ENCODE data around the gene ZNF672. TPM values are rescaled to one million over a fixed set of nuclear protein-coding genes. Genes with fewer than 3 reads are reported as not detected.

Gene ZNF672
- total and polyA plus RNA-seq, 4 donors, result 6.4 to 28.0 (median 20.1) TPM

DNA sequence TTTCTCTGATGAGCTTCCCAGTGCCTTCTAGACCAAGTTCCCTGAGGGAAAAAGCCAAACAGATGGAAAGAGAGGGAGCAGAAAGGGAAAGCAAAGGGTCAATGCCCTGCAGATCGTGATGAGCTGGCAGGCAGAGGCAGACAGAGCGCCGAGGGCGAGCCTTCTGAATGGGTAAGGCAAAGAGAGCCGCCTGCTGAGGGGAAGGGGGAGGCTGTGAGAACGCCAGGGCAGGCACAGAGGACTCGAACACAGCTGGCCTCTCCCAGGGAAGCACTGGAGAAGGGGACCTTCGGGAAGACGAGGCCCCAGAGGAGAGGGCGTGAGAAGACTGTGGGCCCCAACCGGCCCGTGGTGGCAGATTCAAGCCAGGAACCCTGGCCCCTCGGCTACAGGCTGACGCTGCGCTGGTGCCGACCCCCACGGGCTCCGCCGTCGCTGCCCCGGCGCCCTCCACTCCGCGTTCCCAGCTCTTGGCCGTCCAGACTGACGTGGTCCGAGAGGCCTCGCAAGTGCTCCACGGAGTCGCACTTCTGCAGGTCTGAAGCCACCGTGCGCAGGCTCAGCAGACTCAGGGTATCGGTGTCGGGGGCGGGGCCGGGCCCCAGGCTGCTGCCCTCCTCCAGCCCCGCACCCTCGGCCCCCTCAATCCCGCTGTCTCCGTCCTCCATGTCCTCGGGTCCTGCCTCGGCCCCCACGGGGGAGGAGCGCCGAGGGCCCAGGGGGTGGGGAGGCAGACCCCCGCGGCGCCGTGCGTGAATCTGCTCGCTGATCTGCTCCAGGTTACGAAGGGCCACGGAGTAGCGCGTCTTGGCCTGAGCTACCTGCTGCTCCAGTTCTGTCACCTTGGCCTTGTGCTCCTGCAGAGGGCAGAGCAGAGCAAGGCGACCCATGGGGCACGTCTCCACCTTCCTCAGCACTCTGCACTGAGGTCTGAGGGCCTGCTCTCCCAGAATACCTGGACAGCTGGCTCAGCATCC is 26.2 kb upstream of the ZNF672 start:
- peaks cover 2 to 21% (median 9%) of the 10 kb centered on the region in 4 donors for H3K4me1 ChIP-seq (ENCODE audit: control insufficient read depth in 4 of 4, insufficient read depth in 4 of 4, low read length in 3 of 4)
- peaks cover 8 to 35% (median 23%) of the 10 kb centered on the region in 4 donors for H3K36me3 ChIP-seq (ENCODE audit: control insufficient read depth in 4 of 4, insufficient read depth in 3 of 4, low read depth in 1 of 4, low read length in 3 of 4)
- no peak overlapping the region for H3K9ac ChIP-seq (ENCODE audit: low read depth in 1 of 2, low read length in 2 of 2)
- no peaks in the 10 kb centered on the region for H3K9me3 ChIP-seq (ENCODE audit: control insufficient read depth in 4 of 4, low read length in 3 of 4)
- 85% methylated on average over 57 of the region's 57 CpGs for WGBS
- H3K27me3 ChIP-seq (ENCODE audit: control insufficient read depth in 4 of 4, insufficient read depth in 4 of 4, low read length in 3 of 4), result no peaks in the 10 kb centered on the region
- DNase-seq (ENCODE audit: low spot score), result peak; percentile 32
- H3K4me3 ChIP-seq (ENCODE audit: low read depth in 1 of 3, low read length in 3 of 3), result no peak overlapping the region
- TF ChIP-seq, protein P1, sequence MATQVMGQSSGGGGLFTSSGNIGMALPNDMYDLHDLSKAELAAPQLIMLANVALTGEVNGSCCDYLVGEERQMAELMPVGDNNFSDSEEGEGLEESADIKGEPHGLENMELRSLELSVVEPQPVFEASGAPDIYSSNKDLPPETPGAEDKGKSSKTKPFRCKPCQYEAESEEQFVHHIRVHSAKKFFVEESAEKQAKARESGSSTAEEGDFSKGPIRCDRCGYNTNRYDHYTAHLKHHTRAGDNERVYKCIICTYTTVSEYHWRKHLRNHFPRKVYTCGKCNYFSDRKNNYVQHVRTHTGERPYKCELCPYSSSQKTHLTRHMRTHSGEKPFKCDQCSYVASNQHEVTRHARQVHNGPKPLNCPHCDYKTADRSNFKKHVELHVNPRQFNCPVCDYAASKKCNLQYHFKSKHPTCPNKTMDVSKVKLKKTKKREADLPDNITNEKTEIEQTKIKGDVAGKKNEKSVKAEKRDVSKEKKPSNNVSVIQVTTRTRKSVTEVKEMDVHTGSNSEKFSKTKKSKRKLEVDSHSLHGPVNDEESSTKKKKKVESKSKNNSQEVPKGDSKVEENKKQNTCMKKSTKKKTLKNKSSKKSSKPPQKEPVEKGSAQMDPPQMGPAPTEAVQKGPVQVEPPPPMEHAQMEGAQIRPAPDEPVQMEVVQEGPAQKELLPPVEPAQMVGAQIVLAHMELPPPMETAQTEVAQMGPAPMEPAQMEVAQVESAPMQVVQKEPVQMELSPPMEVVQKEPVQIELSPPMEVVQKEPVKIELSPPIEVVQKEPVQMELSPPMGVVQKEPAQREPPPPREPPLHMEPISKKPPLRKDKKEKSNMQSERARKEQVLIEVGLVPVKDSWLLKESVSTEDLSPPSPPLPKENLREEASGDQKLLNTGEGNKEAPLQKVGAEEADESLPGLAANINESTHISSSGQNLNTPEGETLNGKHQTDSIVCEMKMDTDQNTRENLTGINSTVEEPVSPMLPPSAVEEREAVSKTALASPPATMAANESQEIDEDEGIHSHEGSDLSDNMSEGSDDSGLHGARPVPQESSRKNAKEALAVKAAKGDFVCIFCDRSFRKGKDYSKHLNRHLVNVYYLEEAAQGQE (IDR thresholded peaks at IDR 0.05), result no peak
- no peak for TF ChIP-seq YY1 (IDR thresholded peaks at IDR 0.05)
- peak in 1 of 2 donors; percentile 29 for TF ChIP-seq RAD21 (IDR thresholded peaks at IDR 0.05)
- no peak for TF ChIP-seq SP1 (IDR thresholded peaks at IDR 0.05)
- no peak for TF ChIP-seq TAF1 (conservative IDR thresholded peaks at IDR 0.05)
- TF ChIP-seq, protein P2, sequence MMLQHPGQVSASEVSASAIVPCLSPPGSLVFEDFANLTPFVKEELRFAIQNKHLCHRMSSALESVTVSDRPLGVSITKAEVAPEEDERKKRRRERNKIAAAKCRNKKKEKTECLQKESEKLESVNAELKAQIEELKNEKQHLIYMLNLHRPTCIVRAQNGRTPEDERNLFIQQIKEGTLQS (IDR thresholded peaks at IDR 0.05), result no peak
- TF ChIP-seq, protein P3, sequence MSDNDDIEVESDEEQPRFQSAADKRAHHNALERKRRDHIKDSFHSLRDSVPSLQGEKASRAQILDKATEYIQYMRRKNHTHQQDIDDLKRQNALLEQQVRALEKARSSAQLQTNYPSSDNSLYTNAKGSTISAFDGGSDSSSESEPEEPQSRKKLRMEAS (IDR thresholded peaks at IDR 0.05), result no peak
- no peak for TF ChIP-seq NR2F2 (IDR thresholded peaks at IDR 0.05)
- TF ChIP-seq HNF4A (conservative IDR thresholded peaks at IDR 0.05), result no peak
- TF ChIP-seq, protein P4, sequence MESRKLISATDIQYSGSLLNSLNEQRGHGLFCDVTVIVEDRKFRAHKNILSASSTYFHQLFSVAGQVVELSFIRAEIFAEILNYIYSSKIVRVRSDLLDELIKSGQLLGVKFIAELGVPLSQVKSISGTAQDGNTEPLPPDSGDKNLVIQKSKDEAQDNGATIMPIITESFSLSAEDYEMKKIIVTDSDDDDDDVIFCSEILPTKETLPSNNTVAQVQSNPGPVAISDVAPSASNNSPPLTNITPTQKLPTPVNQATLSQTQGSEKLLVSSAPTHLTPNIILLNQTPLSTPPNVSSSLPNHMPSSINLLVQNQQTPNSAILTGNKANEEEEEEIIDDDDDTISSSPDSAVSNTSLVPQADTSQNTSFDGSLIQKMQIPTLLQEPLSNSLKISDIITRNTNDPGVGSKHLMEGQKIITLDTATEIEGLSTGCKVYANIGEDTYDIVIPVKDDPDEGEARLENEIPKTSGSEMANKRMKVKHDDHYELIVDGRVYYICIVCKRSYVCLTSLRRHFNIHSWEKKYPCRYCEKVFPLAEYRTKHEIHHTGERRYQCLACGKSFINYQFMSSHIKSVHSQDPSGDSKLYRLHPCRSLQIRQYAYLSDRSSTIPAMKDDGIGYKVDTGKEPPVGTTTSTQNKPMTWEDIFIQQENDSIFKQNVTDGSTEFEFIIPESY (IDR thresholded peaks at IDR 0.05), result no peak
- TF ChIP-seq RXRA (IDR thresholded peaks at IDR 0.05), result peak; percentile 80 to 89
- TF ChIP-seq, protein P5, sequence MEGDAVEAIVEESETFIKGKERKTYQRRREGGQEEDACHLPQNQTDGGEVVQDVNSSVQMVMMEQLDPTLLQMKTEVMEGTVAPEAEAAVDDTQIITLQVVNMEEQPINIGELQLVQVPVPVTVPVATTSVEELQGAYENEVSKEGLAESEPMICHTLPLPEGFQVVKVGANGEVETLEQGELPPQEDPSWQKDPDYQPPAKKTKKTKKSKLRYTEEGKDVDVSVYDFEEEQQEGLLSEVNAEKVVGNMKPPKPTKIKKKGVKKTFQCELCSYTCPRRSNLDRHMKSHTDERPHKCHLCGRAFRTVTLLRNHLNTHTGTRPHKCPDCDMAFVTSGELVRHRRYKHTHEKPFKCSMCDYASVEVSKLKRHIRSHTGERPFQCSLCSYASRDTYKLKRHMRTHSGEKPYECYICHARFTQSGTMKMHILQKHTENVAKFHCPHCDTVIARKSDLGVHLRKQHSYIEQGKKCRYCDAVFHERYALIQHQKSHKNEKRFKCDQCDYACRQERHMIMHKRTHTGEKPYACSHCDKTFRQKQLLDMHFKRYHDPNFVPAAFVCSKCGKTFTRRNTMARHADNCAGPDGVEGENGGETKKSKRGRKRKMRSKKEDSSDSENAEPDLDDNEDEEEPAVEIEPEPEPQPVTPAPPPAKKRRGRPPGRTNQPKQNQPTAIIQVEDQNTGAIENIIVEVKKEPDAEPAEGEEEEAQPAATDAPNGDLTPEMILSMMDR (IDR thresholded peaks at IDR 0.05; ENCODE audit: low read depth, low read length, missing input control), result peak; percentile 4
- TF ChIP-seq FOXA1 (IDR thresholded peaks at IDR 0.05), result no peak
- no peak overlapping the region for H3K27ac ChIP-seq (ENCODE audit: low read depth in 1 of 2, low read length in 2 of 2)

All from liver (tissue), 9 donors.